ENCODE results near the gene WDR19.
"Not testable (repeated sequence)": the region's sequence is repeated elsewhere in the genome, so short reads cannot be mapped to it uniquely, and the experiment has no call there.

WDR19 gene

DNA sequence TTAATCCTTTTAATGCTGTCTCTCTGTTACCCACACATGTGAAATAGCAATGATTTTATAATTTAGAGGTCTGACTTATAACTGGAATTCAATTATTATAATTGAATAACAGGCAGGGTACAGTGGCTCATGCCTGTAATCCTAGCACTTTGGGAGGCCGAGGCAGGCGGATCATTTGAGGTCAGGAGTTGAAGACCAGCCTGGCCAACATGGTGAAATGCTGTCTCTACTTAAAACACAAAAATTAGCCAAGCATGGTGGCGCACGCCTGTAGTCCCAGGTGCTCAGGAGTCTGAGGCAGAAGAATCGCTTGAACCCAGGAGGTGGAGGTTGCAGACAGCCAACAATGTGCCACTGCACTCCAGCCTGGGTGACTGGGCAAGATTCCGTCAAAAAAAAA lies 95.3 kb downstream of the WDR19 start:
- H3K27me3 ChIP-seq (ENCODE audit: control insufficient read depth, insufficient read depth, low read length); H3K4me1 ChIP-seq (ENCODE audit: control insufficient read depth, low read depth, low read length); H3K27ac ChIP-seq (ENCODE audit: low read length); H3K9ac ChIP-seq (ENCODE audit: low read length); H3K9me3 ChIP-seq (ENCODE audit: control insufficient read depth, low read depth, low read length); H3K4me3 ChIP-seq (ENCODE audit: low read length): not testable (repeated sequence)
- peaks cover 12% of the 10 kb centered on the region for H3K36me3 ChIP-seq (ENCODE audit: control insufficient read depth, low read depth, low read length)

DNA sequence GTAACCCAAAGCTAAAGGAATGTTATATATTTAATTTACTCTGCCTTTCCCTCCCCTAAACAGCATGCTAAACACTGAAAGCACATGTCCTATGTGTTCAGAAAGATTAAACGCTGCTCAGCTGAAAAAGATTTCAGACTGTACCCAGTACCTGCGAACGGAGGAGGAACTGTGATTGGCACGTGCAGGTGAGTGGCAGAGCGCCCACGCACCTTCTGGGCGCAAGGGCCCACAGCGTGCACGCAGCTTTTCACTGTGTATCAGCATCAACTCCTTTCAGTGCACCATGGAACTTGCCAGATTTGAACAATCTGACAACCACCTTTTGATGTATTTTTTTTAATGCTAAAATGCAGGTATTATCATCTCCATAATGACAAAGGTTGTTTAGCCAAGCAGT lies 96.1 kb downstream of the WDR19 start:
- Histone ChIP-seq H3K27me3 (ENCODE audit: control insufficient read depth, insufficient read depth, low read length) (no peaks in the 10 kb centered on the region), H3K4me1 (ENCODE audit: control insufficient read depth, low read depth, low read length) (no peaks in the 10 kb centered on the region), H3K36me3 (ENCODE audit: control insufficient read depth, low read depth, low read length) (peaks cover 12% of the 10 kb centered on the region), H3K9ac (ENCODE audit: low read length) (no peak overlapping the region), H3K27ac (ENCODE audit: low read length) (no peak overlapping the region), H3K9me3 (ENCODE audit: control insufficient read depth, low read depth, low read length) (no peaks in the 10 kb centered on the region), H3K4me3 (ENCODE audit: low read length) (no peak overlapping the region)

DNA sequence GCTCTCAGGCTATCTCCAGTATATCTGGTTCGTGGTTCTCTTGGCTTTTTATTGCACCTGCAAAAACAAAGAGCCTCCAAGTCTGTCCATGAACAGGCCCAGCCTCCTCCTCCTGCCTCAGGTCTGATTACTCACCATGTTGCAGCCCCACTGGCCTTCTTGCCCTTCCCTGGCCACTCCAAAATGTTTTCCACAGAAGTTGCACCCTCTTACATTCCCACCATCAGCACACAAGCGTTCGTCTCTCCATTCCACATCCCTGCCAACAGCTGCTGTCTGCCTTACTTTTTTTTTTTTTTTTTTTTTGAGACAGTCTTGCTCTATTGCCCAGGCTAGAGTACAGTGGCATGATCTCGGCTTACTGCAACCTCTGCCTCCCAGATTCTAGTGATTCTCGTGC lies 97.1 kb downstream of the WDR19 start:
- no peak overlapping the region for H3K27ac ChIP-seq (ENCODE audit: low read length)
- no peak overlapping the region for H3K4me3 ChIP-seq (ENCODE audit: low read length)
- H3K27me3 ChIP-seq (ENCODE audit: control insufficient read depth, insufficient read depth, low read length), result no peaks in the 10 kb centered on the region
- no peaks in the 10 kb centered on the region for H3K9me3 ChIP-seq (ENCODE audit: control insufficient read depth, low read depth, low read length)
- peaks cover 12% of the 10 kb centered on the region for H3K36me3 ChIP-seq (ENCODE audit: control insufficient read depth, low read depth, low read length)
- no peak overlapping the region for H3K9ac ChIP-seq (ENCODE audit: low read length)
- no peaks in the 10 kb centered on the region for H3K4me1 ChIP-seq (ENCODE audit: control insufficient read depth, low read depth, low read length)

DNA sequence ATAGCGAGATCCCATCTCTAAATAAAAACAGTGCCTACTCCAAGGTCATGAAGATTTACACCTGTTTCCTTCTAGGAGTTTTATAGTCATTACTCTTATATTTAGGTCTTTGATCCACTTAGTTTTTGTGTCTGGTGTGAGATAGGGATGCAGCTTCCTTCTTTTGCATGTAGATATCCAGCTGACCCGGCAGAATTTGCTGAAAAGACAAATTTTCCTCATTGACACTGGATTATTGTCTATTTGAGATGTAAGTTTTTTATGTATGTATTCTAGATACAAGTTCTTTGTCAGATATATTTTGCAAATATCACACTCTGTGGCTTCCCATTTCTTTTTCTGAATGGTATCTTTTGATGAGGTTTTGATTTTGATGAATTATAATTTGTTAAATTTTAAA lies 98.4 kb downstream of the WDR19 start:
- H3K4me3 ChIP-seq (ENCODE audit: low read length), result no peak overlapping the region
- H3K4me1 ChIP-seq (ENCODE audit: control insufficient read depth, low read depth, low read length), result no peaks in the 10 kb centered on the region
- no peak overlapping the region for H3K9ac ChIP-seq (ENCODE audit: low read length)
- peaks cover 9% of the 10 kb centered on the region for H3K36me3 ChIP-seq (ENCODE audit: control insufficient read depth, low read depth, low read length)
- no peaks in the 10 kb centered on the region for H3K9me3 ChIP-seq (ENCODE audit: control insufficient read depth, low read depth, low read length)
- H3K27ac ChIP-seq (ENCODE audit: low read length), result no peak overlapping the region
- H3K27me3 ChIP-seq (ENCODE audit: control insufficient read depth, insufficient read depth, low read length), result no peaks in the 10 kb centered on the region

DNA sequence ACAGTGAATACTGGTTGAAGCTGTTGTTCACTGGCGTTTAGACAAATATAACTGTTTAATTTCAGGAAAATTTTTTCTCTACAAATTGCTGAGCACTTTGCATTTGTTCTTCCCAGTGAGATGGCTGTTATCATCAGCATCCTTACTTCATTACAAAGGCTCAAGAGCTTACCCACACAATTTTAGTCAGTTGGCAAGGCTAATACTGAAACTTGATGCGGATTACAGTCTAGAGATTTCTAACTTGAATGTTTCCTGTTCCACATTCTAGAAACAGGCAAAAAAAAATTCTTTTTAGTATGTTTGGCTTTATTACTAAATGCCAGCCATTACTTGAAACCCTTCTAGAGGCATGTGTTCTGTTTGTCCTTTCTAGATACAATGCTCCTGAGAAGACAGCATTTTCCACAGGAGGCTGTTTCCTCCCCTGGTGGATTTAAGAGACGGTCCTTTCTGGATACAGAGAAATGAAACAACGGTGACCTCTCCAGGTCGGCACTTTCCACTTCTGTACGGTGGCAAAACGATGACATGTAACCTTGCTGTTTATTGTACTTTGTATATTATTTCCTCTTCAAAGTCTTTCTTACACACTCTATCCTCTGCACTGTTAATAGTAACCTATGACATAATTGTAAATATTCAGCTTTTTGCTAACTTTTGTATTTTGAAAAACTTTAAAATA lies 102.9 kb downstream of the WDR19 start:
- H3K4me1 ChIP-seq (ENCODE audit: control insufficient read depth, low read depth, low read length), result no peaks in the 10 kb centered on the region
- no peak overlapping the region for H3K27ac ChIP-seq (ENCODE audit: low read length)
- no peak overlapping the region for H3K9ac ChIP-seq (ENCODE audit: low read length)
- H3K9me3 ChIP-seq (ENCODE audit: control insufficient read depth, low read depth, low read length), result no peaks in the 10 kb centered on the region
- H3K27me3 ChIP-seq (ENCODE audit: control insufficient read depth, insufficient read depth, low read length), result no peaks in the 10 kb centered on the region
- H3K36me3 ChIP-seq (ENCODE audit: control insufficient read depth, low read depth, low read length), result peaks cover 32% of the 10 kb centered on the region
- no peak overlapping the region for H3K4me3 ChIP-seq (ENCODE audit: low read length)

DNA sequence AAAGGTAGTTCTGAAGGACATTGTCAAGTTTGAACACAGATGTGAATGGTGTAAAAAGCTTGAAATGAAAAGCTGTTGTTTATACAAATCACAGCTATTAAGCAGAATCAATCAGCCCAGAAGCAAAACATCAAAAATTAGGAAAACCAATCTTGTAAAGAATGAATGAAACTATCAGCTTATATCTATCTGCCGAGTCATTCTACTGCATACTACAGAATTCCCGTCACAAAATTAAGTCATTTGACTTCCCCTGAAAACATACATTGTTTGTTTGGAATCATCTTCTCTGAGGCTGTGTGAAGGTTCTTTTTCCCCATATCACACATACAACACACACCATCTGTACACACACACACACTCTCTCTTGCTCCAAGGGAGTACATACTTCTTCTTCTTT lies 103.5 kb downstream of the WDR19 start:
- Histone ChIP-seq H3K9ac (ENCODE audit: low read length) (no peak overlapping the region), H3K27me3 (ENCODE audit: control insufficient read depth, insufficient read depth, low read length) (no peaks in the 10 kb centered on the region), H3K27ac (ENCODE audit: low read length) (no peak overlapping the region), H3K4me3 (ENCODE audit: low read length) (no peak overlapping the region), H3K36me3 (ENCODE audit: control insufficient read depth, low read depth, low read length) (peaks cover 35% of the 10 kb centered on the region), H3K9me3 (ENCODE audit: control insufficient read depth, low read depth, low read length) (no peaks in the 10 kb centered on the region), H3K4me1 (ENCODE audit: control insufficient read depth, low read depth, low read length) (no peaks in the 10 kb centered on the region)

DNA sequence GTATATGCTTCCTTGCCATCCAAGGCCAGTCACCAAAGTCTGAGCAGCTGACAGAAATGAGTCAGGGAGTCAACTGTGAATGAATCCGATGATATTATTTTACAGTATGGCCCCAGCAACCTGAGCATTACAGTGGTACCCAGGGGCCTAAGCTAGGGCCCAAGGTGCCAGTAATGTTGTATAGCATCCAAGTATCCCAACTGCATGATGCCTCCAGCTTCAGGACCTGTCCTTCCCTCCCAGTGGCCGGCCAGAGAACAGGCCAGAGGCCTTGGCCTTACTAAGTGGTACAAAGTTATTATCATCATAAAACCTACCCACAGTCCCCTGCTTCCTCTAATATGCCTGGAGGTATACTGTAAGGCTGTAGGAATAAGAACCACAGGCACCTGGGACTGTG lies 103.9 kb downstream of the WDR19 start:
- H3K27me3 ChIP-seq (ENCODE audit: control insufficient read depth, insufficient read depth, low read length), result no peaks in the 10 kb centered on the region
- no peak overlapping the region for H3K9ac ChIP-seq (ENCODE audit: low read length)
- H3K36me3 ChIP-seq (ENCODE audit: control insufficient read depth, low read depth, low read length), result peaks cover 39% of the 10 kb centered on the region
- no peak overlapping the region for H3K4me3 ChIP-seq (ENCODE audit: low read length)
- no peaks in the 10 kb centered on the region for H3K9me3 ChIP-seq (ENCODE audit: control insufficient read depth, low read depth, low read length)
- H3K27ac ChIP-seq (ENCODE audit: low read length), result no peak overlapping the region
- H3K4me1 ChIP-seq (ENCODE audit: control insufficient read depth, low read depth, low read length), result no peaks in the 10 kb centered on the region

DNA sequence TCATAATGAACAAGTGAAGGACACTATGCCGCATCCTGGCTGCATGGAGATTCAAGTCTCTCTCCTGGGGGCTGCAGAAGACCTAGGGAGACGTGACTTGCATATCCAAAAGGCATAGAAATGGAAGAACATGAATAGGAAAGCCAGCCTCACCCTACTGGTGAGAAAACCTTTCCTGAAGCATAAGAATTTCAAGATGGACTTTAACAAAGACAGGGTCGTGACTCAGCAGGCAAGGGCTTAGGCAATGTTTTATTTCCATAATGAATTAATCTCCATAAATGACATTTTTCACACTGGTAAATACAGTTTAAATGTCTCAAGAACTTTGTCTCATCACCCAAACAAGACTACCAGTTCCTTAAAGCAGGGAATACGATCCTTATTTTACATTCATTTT lies 104.9 kb downstream of the WDR19 start:
- H3K4me3 ChIP-seq (ENCODE audit: low read length), result no peak overlapping the region
- no peak overlapping the region for H3K9ac ChIP-seq (ENCODE audit: low read length)
- no peaks in the 10 kb centered on the region for H3K9me3 ChIP-seq (ENCODE audit: control insufficient read depth, low read depth, low read length)
- peaks cover 48% of the 10 kb centered on the region for H3K36me3 ChIP-seq (ENCODE audit: control insufficient read depth, low read depth, low read length)
- no peaks in the 10 kb centered on the region for H3K27me3 ChIP-seq (ENCODE audit: control insufficient read depth, insufficient read depth, low read length)
- H3K4me1 ChIP-seq (ENCODE audit: control insufficient read depth, low read depth, low read length), result no peaks in the 10 kb centered on the region
- no peak overlapping the region for H3K27ac ChIP-seq (ENCODE audit: low read length)

DNA sequence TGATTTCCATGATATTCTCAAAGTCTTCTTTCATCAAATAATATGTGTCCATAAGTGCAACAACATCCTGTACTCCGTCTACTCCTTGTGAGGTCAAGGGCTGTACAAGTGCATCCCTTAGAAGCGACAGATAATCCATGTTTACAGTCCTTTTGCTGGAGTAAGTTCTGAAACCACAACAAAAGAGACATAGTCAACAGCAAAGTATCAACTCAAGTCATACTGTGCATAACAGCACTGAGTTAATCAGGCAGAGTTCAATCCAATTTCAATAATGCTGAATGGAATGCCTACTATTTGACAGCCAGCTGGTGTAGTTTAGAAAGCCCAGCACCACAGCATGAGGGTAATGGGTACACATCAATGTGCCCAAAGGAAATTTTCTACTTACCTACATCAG lies 109.4 kb downstream of the WDR19 start:
- Histone ChIP-seq H3K9me3 (ENCODE audit: control insufficient read depth, low read depth, low read length) (no peaks in the 10 kb centered on the region), H3K4me3 (ENCODE audit: low read length) (no peak overlapping the region), H3K36me3 (ENCODE audit: control insufficient read depth, low read depth, low read length) (peaks cover 68% of the 10 kb centered on the region), H3K9ac (ENCODE audit: low read length) (no peak overlapping the region), H3K27ac (ENCODE audit: low read length) (no peak overlapping the region), H3K27me3 (ENCODE audit: control insufficient read depth, insufficient read depth, low read length) (no peaks in the 10 kb centered on the region), H3K4me1 (ENCODE audit: control insufficient read depth, low read depth, low read length) (no peaks in the 10 kb centered on the region)

DNA sequence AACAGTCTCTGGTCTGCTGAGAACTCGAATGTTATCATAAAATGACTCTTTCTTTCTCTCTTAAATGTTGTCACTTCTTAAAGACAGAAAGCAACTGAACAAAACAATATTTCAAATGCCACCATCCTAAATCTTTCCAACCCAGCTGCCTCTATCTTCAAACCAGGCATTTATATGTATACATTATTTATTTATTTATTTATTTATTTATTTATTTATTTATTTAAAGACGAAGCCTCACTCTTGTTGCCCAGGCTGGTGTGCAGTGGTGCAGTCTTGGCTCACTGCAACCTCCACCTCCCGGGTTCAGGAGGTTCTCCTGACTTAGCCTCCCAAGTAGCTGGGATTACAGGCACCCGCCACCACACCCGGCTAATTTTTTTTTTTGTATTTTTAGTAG lies 110.1 kb downstream of the WDR19 start:
- H3K4me3 ChIP-seq (ENCODE audit: low read length); H3K27ac ChIP-seq (ENCODE audit: low read length); H3K4me1 ChIP-seq (ENCODE audit: control insufficient read depth, low read depth, low read length); H3K9ac ChIP-seq (ENCODE audit: low read length); H3K27me3 ChIP-seq (ENCODE audit: control insufficient read depth, insufficient read depth, low read length); H3K9me3 ChIP-seq (ENCODE audit: control insufficient read depth, low read depth, low read length): not testable (repeated sequence)
- peaks cover 65% of the 10 kb centered on the region for H3K36me3 ChIP-seq (ENCODE audit: control insufficient read depth, low read depth, low read length)

DNA sequence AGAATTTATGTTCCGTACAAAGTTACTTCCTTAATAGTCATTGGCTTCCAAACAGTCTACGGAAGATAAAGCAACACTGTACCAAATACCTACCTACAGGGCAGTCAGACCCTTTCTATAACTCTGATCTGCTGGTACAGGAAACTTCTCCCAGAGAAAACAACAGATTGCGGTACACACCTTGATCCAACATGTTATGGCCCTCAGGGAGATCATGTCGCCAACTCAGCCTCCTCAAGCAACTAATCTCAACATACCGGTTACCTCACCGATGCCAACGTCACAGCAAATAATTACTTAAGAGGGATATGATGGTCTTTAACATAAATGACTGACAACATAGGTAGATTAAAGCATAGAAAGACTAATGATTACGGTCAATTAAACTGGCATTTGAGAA lies 113.5 kb downstream of the WDR19 start:
- Histone ChIP-seq H3K4me1 (ENCODE audit: control insufficient read depth, low read depth, low read length) (no peaks in the 10 kb centered on the region), H3K27me3 (ENCODE audit: control insufficient read depth, insufficient read depth, low read length) (no peaks in the 10 kb centered on the region), H3K36me3 (ENCODE audit: control insufficient read depth, low read depth, low read length) (peaks cover 64% of the 10 kb centered on the region), H3K27ac (ENCODE audit: low read length) (no peak overlapping the region), H3K9me3 (ENCODE audit: control insufficient read depth, low read depth, low read length) (no peaks in the 10 kb centered on the region), H3K4me3 (ENCODE audit: low read length) (no peak overlapping the region), H3K9ac (ENCODE audit: low read length) (no peak overlapping the region)

DNA sequence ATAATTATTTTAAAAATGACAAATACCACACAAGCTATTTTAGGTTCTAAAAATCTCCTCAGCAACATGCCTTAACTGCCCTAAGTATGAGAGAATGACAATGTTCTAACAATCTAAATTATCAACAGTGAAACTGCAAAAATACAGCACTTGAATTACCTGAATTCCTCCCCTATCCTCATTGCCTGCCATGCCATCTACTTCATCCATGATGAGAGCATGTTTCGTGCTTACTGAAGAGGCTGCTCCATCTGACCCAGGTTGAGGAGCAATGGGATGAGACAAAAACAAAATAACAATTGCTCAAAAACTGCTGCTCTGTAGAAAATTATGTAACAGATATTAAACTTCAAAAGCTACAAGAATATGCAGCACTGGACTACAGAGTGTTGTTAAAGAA lies 120.6 kb downstream of the WDR19 start:
- H3K27me3 ChIP-seq (ENCODE audit: control insufficient read depth, insufficient read depth, low read length), result no peaks in the 10 kb centered on the region
- no peak overlapping the region for H3K27ac ChIP-seq (ENCODE audit: low read length)
- H3K4me3 ChIP-seq (ENCODE audit: low read length), result no peak overlapping the region
- peaks cover 65% of the 10 kb centered on the region for H3K36me3 ChIP-seq (ENCODE audit: control insufficient read depth, low read depth, low read length)
- H3K9ac ChIP-seq (ENCODE audit: low read length), result no peak overlapping the region
- no peaks in the 10 kb centered on the region for H3K9me3 ChIP-seq (ENCODE audit: control insufficient read depth, low read depth, low read length)
- no peaks in the 10 kb centered on the region for H3K4me1 ChIP-seq (ENCODE audit: control insufficient read depth, low read depth, low read length)
